GM21367 (cell line): ENCODE data around the gene JMJD6.
"Not testable (repeated sequence)": the region's sequence is repeated elsewhere in the genome, so short reads cannot be mapped to it uniquely, and the experiment has no call there.

Source experiments
- ATAC-seq: cut with Tn5 transposase; IDR thresholded peaks from one replicate; pipeline ENCODE4 v1.9.1; 2021; ENCODE audit not compliant: unreplicated experiment

The JMJD6 gene

GRCh38 chr17:76700617-76701470 lies 25.6 kb downstream of the JMJD6 start:
- ATAC-seq = no peak

- no peak for ATAC-seq
Measured at GRCh38 chr17:76700270-76700616, 26.2 kb downstream of the JMJD6 start.

GRCh38 chr17:76698466-76698977 lies 27.9 kb downstream of the JMJD6 start:
- not testable (repeated sequence) for ATAC-seq

GRCh38 chr17:76697702-76698465 lies 28.5 kb downstream of the JMJD6 start:
- no peak for ATAC-seq

- ATAC-seq = no peak
Measured at GRCh38 chr17:76696763-76697701, 29.4 kb downstream of the JMJD6 start.

- ATAC-seq = no peak
Measured at GRCh38 chr17:76695059-76695831, 31.2 kb downstream of the JMJD6 start.

- no peak for ATAC-seq
Measured at GRCh38 chr17:76691379-76692191, 34.8 kb downstream of the JMJD6 start.

- no peak for ATAC-seq
Measured at GRCh38 chr17:76690596-76691280, 35.7 kb downstream of the JMJD6 start.

GRCh38 chr17:76689859-76690258 lies 36.5 kb downstream of the JMJD6 start:
- no peak for ATAC-seq

GRCh38 chr17:76688165-76688622 lies 38.2 kb downstream of the JMJD6 start:
- ATAC-seq = no peak

- ATAC-seq = no peak
Measured at GRCh38 chr17:76687298-76688164, 38.9 kb downstream of the JMJD6 start.

- ATAC-seq = no peak
Measured at GRCh38 chr17:76686538-76687297, 39.7 kb downstream of the JMJD6 start.

GRCh38 chr17:76685846-76686245 lies 40.6 kb downstream of the JMJD6 start:
- no peak for ATAC-seq

GRCh38 chr17:76685366-76685765 lies 41.0 kb downstream of the JMJD6 start:
- no peak for ATAC-seq

- ATAC-seq = no peak
Measured at GRCh38 chr17:76684756-76685155, 41.6 kb downstream of the JMJD6 start.

GRCh38 chr17:76683921-76684745 lies 42.3 kb downstream of the JMJD6 start:
- no peak for ATAC-seq
